Occipital lobe (tissue), 2 donors: Measurements from ENCODE around the gene FFAR1. TPM values are rescaled to one million over a fixed set of nuclear protein-coding genes. Genes with fewer than 3 reads are reported as not detected.
"Not testable (repeated sequence)": the region's sequence is repeated elsewhere in the genome, so short reads cannot be mapped to it uniquely, and the experiment has no call there.

Experiments
- DNase-seq: peaks from one replicate; lab custom pipeline; 2025; lab: John Stamatoyannopoulos, UW
- total RNA-seq: library from RNA; depleted of rRNA; stranded (reverse); fragments of >200 nt; gene quantifications from one replicate; pipeline ENCODE4 v1.2.3, GENCODE V29; 2014

The FFAR1 gene
- total RNA-seq, 1 donor from 2014 or later: not detected

GRCh38 chr19:35360081-35360480, 12.4 kb downstream of the FFAR1 start:
- not testable (repeated sequence) for DNase-seq

- DNase-seq: no peak
Measured at GRCh38 chr19:35360880-35361420, 13.2 kb downstream of the FFAR1 start.

- no peak for DNase-seq
Measured at GRCh38 chr19:35362261-35363000, 14.7 kb downstream of the FFAR1 start.

GRCh38 chr19:35363001-35363590, 15.4 kb downstream of the FFAR1 start:
- DNase-seq: no peak

GRCh38 chr19:35363711-35364425, 16.2 kb downstream of the FFAR1 start:
- DNase-seq: no peak

GRCh38 chr19:35365303-35365702, 17.6 kb downstream of the FFAR1 start:
- DNase-seq: no peak

- DNase-seq: no peak
Measured at GRCh38 chr19:35368378-35368777, 20.7 kb downstream of the FFAR1 start.

- no peak for DNase-seq
Measured at GRCh38 chr19:35369522-35369921, 21.8 kb downstream of the FFAR1 start.

GRCh38 chr19:35370722-35371121, 23.0 kb downstream of the FFAR1 start, which contains the start of gene GPR42:
Gene GPR42 (plus strand): TSS chr19:35371068. CDS start chr19:35371360, 292 bp downstream.
- DNase-seq: no peak

GRCh38 chr19:35373492-35373891, 25.8 kb downstream of the FFAR1 start:
- no peak for DNase-seq

GRCh38 chr19:35374031-35374430, 26.3 kb downstream of the FFAR1 start:
- DNase-seq: not testable (repeated sequence)

GRCh38 chr19:35375505-35376307, 28.0 kb downstream of the FFAR1 start:
- no peak for DNase-seq

- DNase-seq: no peak
Measured at GRCh38 chr19:35377656-35378055, 30.0 kb downstream of the FFAR1 start.

- no peak for DNase-seq
Measured at GRCh38 chr19:35378356-35378755, 30.7 kb downstream of the FFAR1 start.

- not testable (repeated sequence) for DNase-seq
Measured at GRCh38 chr19:35379545-35379944, 31.8 kb downstream of the FFAR1 start.

- no peak for DNase-seq
Measured at GRCh38 chr19:35379992-35380391, 32.3 kb downstream of the FFAR1 start.

GRCh38 chr19:35380450-35381124, 32.9 kb downstream of the FFAR1 start:
- DNase-seq: no peak

- no peak for DNase-seq
Measured at GRCh38 chr19:35381318-35381717, 33.6 kb downstream of the FFAR1 start.

GRCh38 chr19:35381926-35382325, 34.2 kb downstream of the FFAR1 start:
- no peak for DNase-seq

- DNase-seq: no peak
Measured at GRCh38 chr19:35383536-35383935, 35.8 kb downstream of the FFAR1 start.
